Adrenal gland (tissue), 12 donors: Measurements from ENCODE around the gene CEP112. TPM values are rescaled to one million over a fixed set of nuclear protein-coding genes. Genes with fewer than 3 reads are reported as not detected.

ENCODE experiments used
- DNase-seq, 7 donors: peaks; one replicate each; pipeline ENCODE4 v3.0.0-alpha.2; 2019 to 2020
- H3K27ac ChIP-seq, 5 donors: fragments of 200-600 bp; sonication (generic) in 4 of 5; 1 replicate in 3 of 5; 2 replicates in 2 of 5; pipeline versions ENCODE4 v1.5.1 to v1.8.0; 2016 to 2020; ENCODE audit warnings: mild to moderate bottlenecking in 1 of 5
- H3K27me3 ChIP-seq: fragments of 200-600 bp; 2 replicates; pipeline ENCODE4 v1.8.0; 2021
- H3K36me3 ChIP-seq, 2 donors: fragments of 200-600 bp; replicated peaks in 1 of 2; 1 replicate in 1 of 2; 2 replicates in 1 of 2; pipeline versions ENCODE4 v1.5.1 to v1.8.0; 2018 to 2022
- H3K4me1 ChIP-seq, 2 donors: fragments of 200-600 bp; replicated peaks in 1 of 2; 1 replicate in 1 of 2; 2 replicates in 1 of 2; pipeline versions ENCODE4 v1.5.1 to v1.8.0; 2018 to 2021
- H3K4me3 ChIP-seq, 4 donors: fragments of 200-600 bp; sonication (generic) in 3 of 4; one replicate each; pipeline ENCODE4 v1.5.1; 2016 to 2018
- H3K9me3 ChIP-seq, 3 donors: fragments of 200-600 bp; sonication (generic) in 1 of 3; replicated peaks in 1 of 3; 1 replicate in 2 of 3; 2 replicates in 1 of 3; pipeline versions ENCODE4 v1.5.1 to v1.8.0; 2016 to 2021
- POLR2A ChIP-seq, 2 donors: fragments of 450-650 bp; IDR thresholded peaks; one replicate each; pipeline ENCODE4 v1.6.1; 2017; ENCODE audit warnings: antibody characterized with exemption in 2 of 2, mild to moderate bottlenecking in 2 of 2, moderate library complexity in 1 of 2
- WGBS, 4 donors: extraction: QIAGEN DNeasy Blood & Tissue Kit in 2 of 4; methylation state at CpG; one replicate each; pipeline versions ENCODE4 v1.1.5 to v1.1.7; 2013 to 2017; 5-methylcytosine and 5-hydroxymethylcytosine counted together
- intact Hi-C, 2 donors: fragments of 100-400 bp; cut with DNase I; formaldehyde crosslinking; loops; one replicate each; pipeline versions ENCODE4 v1.14.1 to v1.15.0; 2022 to 2023
- polyA plus RNA-seq, 3 donors: library from polyadenylated mRNA; stranded (reverse); fragments of 200-250 nt in 2 of 3; fragments of 350-450 nt in 1 of 3; fragmentation: Illumina TruSeq in 1 of 3; extraction: RNeasy Lipid Tissue Mini Kit (QIAGEN cat#74804) in 1 of 3; gene quantifications; one replicate each; pipeline ENCODE4 v1.2.3, GENCODE V29; 2013 to 2014
- total RNA-seq, 9 donors: library from RNA; depleted of rRNA in 4 of 9; stranded (reverse); fragments of >200 nt in 4 of 9; fragments of 120-200 nt in 1 of 9; fragmentation: NEBNext Ultra II Directional in 1 of 9; extraction: Animal tissue kit (Norgen Biotek cat#: 25700) in 1 of 9; gene quantifications; one replicate each; pipeline versions ENCODE4 v1.1.0 to v1.2.4, GENCODE V29; 2013 to 2023
- TF ChIP-seq, protein P1 (sequence below), 6 experiments: fragments of 450-650 bp in 4 of 6; fragments of 200-600 bp in 2 of 6; sonication (generic) in 1 of 6; IDR thresholded peaks; 1 replicate in 5 of 6; 2 replicates in 1 of 6; pipeline versions ENCODE4 v1.5.1 to v1.8.0; 2016 to 2021; ENCODE audit warnings: antibody characterized with exemption in 6 of 6, mild to moderate bottlenecking in 2 of 6, moderate library complexity in 1 of 6
- donor health status: healthy with polysubstance abuse.
- donor health status: Bipolar disorder and iron deficiency.
- donor health status: DM: yes; HTN: yes; CAD: no.
- donor health status: DM: no; HTN: no; CAD: no.
- donor health status: DM: no; HTN: no; CAD: no.
- donor health status: DM: yes; HTN: yes; CAD: no.

The CEP112 gene
- total and polyA plus RNA-seq, 12 donors = 4.2 to 24.1 (median 9.6) TPM

DNA sequence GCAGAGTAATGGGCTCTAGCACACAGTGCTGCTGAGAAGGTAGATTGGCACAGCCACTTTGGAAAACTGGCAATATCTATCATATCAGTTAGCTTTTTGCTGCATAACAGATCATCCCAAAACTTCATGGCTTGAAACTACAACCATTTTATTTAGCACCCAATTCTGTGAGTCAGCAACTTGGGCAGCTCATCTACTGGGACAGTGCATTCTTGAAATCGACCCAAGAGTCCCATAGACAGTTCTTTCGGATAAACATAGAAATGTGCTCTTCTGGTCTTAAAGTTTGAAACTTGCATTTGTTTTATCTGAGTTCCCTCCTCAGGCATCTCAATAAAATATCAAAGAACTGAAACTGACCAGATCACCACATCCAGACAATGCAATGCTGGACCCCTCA, 76.7 kb downstream of the CEP112 start:
- H3K9me3 ChIP-seq = no peaks in the 10 kb centered on the region
- H3K27me3 ChIP-seq = no peaks in the 10 kb centered on the region
- H3K4me1 ChIP-seq = peaks cover 0 to 4% of the 10 kb centered on the region in 2 donors
- no peak overlapping the region for H3K27ac ChIP-seq
- WGBS, 4 donors = 43 to 64% (median 58%) methylated on average over 2 of the region's 2 CpGs
- H3K36me3 ChIP-seq = no peaks in the 10 kb centered on the region
- TF ChIP-seq, protein P1, sequence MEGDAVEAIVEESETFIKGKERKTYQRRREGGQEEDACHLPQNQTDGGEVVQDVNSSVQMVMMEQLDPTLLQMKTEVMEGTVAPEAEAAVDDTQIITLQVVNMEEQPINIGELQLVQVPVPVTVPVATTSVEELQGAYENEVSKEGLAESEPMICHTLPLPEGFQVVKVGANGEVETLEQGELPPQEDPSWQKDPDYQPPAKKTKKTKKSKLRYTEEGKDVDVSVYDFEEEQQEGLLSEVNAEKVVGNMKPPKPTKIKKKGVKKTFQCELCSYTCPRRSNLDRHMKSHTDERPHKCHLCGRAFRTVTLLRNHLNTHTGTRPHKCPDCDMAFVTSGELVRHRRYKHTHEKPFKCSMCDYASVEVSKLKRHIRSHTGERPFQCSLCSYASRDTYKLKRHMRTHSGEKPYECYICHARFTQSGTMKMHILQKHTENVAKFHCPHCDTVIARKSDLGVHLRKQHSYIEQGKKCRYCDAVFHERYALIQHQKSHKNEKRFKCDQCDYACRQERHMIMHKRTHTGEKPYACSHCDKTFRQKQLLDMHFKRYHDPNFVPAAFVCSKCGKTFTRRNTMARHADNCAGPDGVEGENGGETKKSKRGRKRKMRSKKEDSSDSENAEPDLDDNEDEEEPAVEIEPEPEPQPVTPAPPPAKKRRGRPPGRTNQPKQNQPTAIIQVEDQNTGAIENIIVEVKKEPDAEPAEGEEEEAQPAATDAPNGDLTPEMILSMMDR (IDR thresholded peaks at IDR 0.05) = no peak
- TF ChIP-seq POLR2A (IDR thresholded peaks at IDR 0.05) = no peak
- no peak for DNase-seq
- intact Hi-C loops = no loop called here
- no peak overlapping the region for H3K4me3 ChIP-seq

DNA sequence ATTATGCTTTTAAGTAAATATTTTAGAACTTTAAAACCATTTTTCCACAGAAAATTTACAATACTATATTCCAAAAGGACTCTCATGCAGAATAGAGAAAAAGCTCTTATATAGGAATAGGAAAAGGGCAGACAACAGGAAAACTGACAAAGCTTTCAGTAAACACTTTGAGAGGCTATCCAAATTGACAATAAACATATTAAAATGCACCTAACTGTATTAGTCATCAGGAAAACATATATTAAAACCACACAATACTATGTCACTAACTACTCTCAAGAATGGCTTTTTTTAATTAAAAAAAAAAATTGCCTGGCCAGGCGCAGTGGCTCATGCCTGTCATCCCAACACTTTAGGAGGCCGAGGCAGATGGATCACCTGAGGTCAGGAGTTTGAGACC, 77.3 kb downstream of the CEP112 start:
- Histone ChIP-seq H3K4me1 (peaks cover 0 to 4% of the 10 kb centered on the region in 2 donors), H3K4me3 (no peak overlapping the region), H3K27me3 (no peaks in the 10 kb centered on the region), H3K9me3 (no peaks in the 10 kb centered on the region), H3K36me3 (no peaks in the 10 kb centered on the region), H3K27ac (no peak overlapping the region)
- 93 to 100% (median 99%) methylated on average over 2 of the region's 2 CpGs for WGBS, 4 donors
- intact Hi-C loops = no loop called here
- TF ChIP-seq POLR2A (IDR thresholded peaks at IDR 0.05) = no peak
- TF ChIP-seq, protein P1 (IDR thresholded peaks at IDR 0.05) = no peak
- no peak for DNase-seq

DNA sequence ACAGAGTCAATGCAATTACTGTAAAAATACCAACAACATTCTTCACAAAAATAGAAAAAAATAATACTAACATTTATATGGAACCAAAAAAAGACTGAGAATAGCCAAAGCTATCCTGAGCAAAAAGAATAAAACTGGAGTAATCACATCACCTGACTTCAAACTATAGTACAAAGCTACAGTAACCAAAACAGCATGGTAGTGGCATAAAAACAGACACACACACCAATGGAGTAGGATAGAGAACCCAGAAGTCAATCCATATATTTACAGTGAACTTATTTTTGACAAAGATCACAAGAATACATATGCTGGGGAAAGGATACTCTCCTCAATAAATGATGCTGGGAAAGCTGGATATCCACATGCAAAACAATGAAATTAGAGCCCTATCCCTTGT, 84.2 kb downstream of the CEP112 start:
- intact Hi-C loops = no loop called here
- no peak overlapping the region for H3K4me3 ChIP-seq
- no peak for TF ChIP-seq POLR2A (IDR thresholded peaks at IDR 0.05)
- TF ChIP-seq, protein P1 (IDR thresholded peaks at IDR 0.05) = no peak
- H3K27ac ChIP-seq = no peak overlapping the region
- H3K9me3 ChIP-seq = no peaks in the 10 kb centered on the region
- no peaks in the 10 kb centered on the region for H3K27me3 ChIP-seq
- no peaks in the 10 kb centered on the region for H3K36me3 ChIP-seq
- H3K4me1 ChIP-seq = no peaks in the 10 kb centered on the region
- no peak for DNase-seq

DNA sequence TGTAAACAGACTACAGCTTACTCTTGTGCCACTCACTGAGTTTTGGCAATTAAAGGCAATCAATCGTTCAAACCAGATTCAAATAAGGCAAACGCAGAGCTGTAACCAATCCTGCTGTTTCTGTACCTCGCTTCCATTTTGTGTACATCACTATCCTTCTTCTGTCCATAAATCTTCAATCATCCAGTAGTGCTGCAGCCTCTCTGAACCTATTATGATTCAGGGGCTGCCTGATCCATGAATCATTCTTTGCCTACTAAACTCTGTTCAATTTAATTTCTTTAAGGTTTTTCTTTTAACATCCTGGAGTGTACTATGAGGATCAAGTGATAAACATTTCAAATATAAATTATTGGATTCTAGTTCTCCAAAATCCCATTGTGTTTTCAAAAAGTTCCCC, 93.9 kb downstream of the CEP112 start:
- 81 to 95% (median 87%) methylated on average over 3 of the region's 3 CpGs for WGBS, 4 donors
- Histone ChIP-seq H3K4me3 (no peak overlapping the region), H3K9me3 (no peaks in the 10 kb centered on the region), H3K27me3 (no peaks in the 10 kb centered on the region), H3K36me3 (no peaks in the 10 kb centered on the region), H3K27ac (no peak overlapping the region), H3K4me1 (no peaks in the 10 kb centered on the region)
- intact Hi-C loops = no loop called here
- TF ChIP-seq POLR2A (IDR thresholded peaks at IDR 0.05) = no peak
- TF ChIP-seq, protein P1 (IDR thresholded peaks at IDR 0.05) = no peak
- no peak for DNase-seq
